Measurements from ENCODE around the gene PPFIBP2. TPM values are rescaled to one million over a fixed set of nuclear protein-coding genes. Genes with fewer than 3 reads are reported as not detected.
"Not testable (repeated sequence)": the region's sequence is repeated elsewhere in the genome, so short reads cannot be mapped to it uniquely, and the experiment has no call there.

The PPFIBP2 gene
- total RNA-seq, 4 donors from 2014 or later, result 7.5 to 12.5 (median 10.0) TPM

GRCh38 chr11:7512525-7513233 lies 1.1 kb upstream of the PPFIBP2 start:
- intact Hi-C loops (cut with DNase I), result no loop called here
- Histone ChIP-seq H3K9me3 (no peaks in the 10 kb centered on the region), H3K36me3 (no peaks in the 10 kb centered on the region), H3K27me3 (no peaks in the 10 kb centered on the region), H3K27ac (replicated peaks in 1 of 4) (peak overlapping the region; percentile 77 to 89 (median 86)), H3K4me1 (peaks cover 26 to 35% (median 31%) of the 10 kb centered on the region in 4 donors), H3K4me3 (peak overlapping the region; percentile 75 to 80 (median 76))
- DNase-seq (ENCODE audit: extremely low spot score), result peak; percentile 97
- TF ChIP-seq EP300 (IDR thresholded peaks at IDR 0.05) (no peak), POLR2AphosphoS5 (IDR thresholded peaks at IDR 0.05) (peak in 1 of 2 donors; percentile 36), POLR2A (IDR thresholded peaks at IDR 0.05; ENCODE audit: low read depth) (no peak)
- 36% methylated on average over 10 of the region's 18 CpGs for WGBS

- H3K9me3 ChIP-seq, result no peaks in the 10 kb centered on the region
- no peaks in the 10 kb centered on the region for H3K27me3 ChIP-seq
- peak overlapping the region; percentile 77 to 89 (median 86) for H3K27ac ChIP-seq (replicated peaks in 1 of 4)
- H3K4me3 ChIP-seq, result peak overlapping the region; percentile 75 to 80 (median 76)
- H3K4me1 ChIP-seq, result peaks cover 26 to 35% (median 31%) of the 10 kb centered on the region in 4 donors
- DNase-seq (ENCODE audit: extremely low spot score), result no peak
- H3K36me3 ChIP-seq, result no peaks in the 10 kb centered on the region
- 0% methylated on average over 8 of the region's 31 CpGs for WGBS
- intact Hi-C loops (cut with DNase I), result no loop called here
- no peak for TF ChIP-seq EP300 (IDR thresholded peaks at IDR 0.05)
- TF ChIP-seq, protein P1, sequence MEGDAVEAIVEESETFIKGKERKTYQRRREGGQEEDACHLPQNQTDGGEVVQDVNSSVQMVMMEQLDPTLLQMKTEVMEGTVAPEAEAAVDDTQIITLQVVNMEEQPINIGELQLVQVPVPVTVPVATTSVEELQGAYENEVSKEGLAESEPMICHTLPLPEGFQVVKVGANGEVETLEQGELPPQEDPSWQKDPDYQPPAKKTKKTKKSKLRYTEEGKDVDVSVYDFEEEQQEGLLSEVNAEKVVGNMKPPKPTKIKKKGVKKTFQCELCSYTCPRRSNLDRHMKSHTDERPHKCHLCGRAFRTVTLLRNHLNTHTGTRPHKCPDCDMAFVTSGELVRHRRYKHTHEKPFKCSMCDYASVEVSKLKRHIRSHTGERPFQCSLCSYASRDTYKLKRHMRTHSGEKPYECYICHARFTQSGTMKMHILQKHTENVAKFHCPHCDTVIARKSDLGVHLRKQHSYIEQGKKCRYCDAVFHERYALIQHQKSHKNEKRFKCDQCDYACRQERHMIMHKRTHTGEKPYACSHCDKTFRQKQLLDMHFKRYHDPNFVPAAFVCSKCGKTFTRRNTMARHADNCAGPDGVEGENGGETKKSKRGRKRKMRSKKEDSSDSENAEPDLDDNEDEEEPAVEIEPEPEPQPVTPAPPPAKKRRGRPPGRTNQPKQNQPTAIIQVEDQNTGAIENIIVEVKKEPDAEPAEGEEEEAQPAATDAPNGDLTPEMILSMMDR (IDR thresholded peaks at IDR 0.05), result no peak
- TF ChIP-seq POLR2A (IDR thresholded peaks at IDR 0.05; ENCODE audit: low read depth), result no peak
- no peak for TF ChIP-seq POLR2AphosphoS5 (IDR thresholded peaks at IDR 0.05)
These were observed 346 bp downstream of the PPFIBP2 start for GRCh38 chr11:7514099-7514591.

- TF ChIP-seq, protein P1 (IDR thresholded peaks at IDR 0.05), result no peak
- TF ChIP-seq POLR2AphosphoS5 (IDR thresholded peaks at IDR 0.05) (no peak), POLR2A (IDR thresholded peaks at IDR 0.05; ENCODE audit: low read depth) (no peak), EP300 (IDR thresholded peaks at IDR 0.05) (no peak)
- intact Hi-C loops (cut with DNase I), result no loop called here
- DNase-seq (ENCODE audit: extremely low spot score), result no peak
- Histone ChIP-seq H3K4me1 (peaks cover 26 to 35% (median 31%) of the 10 kb centered on the region in 4 donors), H3K27ac (replicated peaks in 1 of 4) (no peak overlapping the region), H3K27me3 (no peaks in the 10 kb centered on the region), H3K9me3 (no peaks in the 10 kb centered on the region), H3K4me3 (no peak overlapping the region), H3K36me3 (no peaks in the 10 kb centered on the region)
- 96% methylated on average over 1 of the region's 1 CpG for WGBS
These were observed 1.7 kb downstream of the PPFIBP2 start for GRCh38 chr11:7515447-7515886.

- Histone ChIP-seq H3K4me3 (no peak overlapping the region), H3K36me3 (no peaks in the 10 kb centered on the region), H3K27me3 (no peaks in the 10 kb centered on the region), H3K27ac (replicated peaks in 1 of 4) (no peak overlapping the region), H3K4me1 (peaks cover 22 to 34% (median 28%) of the 10 kb centered on the region in 4 donors), H3K9me3 (no peaks in the 10 kb centered on the region)
- TF ChIP-seq EP300 (IDR thresholded peaks at IDR 0.05) (no peak), POLR2AphosphoS5 (IDR thresholded peaks at IDR 0.05) (no peak), POLR2A (IDR thresholded peaks at IDR 0.05; ENCODE audit: low read depth) (no peak)
- TF ChIP-seq, protein P1 (IDR thresholded peaks at IDR 0.05), result no peak
- WGBS, result 93% methylated on average over 12 of the region's 12 CpGs
- no peak for DNase-seq (ENCODE audit: extremely low spot score)
- intact Hi-C loops (cut with DNase I), result no loop called here
These were observed 2.7 kb downstream of the PPFIBP2 start for GRCh38 chr11:7516475-7516874.

- H3K27me3 ChIP-seq; intact Hi-C loops (cut with DNase I); DNase-seq (ENCODE audit: extremely low spot score); H3K27ac ChIP-seq (replicated peaks in 1 of 4); H3K36me3 ChIP-seq; H3K4me3 ChIP-seq; H3K9me3 ChIP-seq: not testable (repeated sequence)
- peaks cover 10 to 28% (median 22%) of the 10 kb centered on the region in 4 donors for H3K4me1 ChIP-seq
- WGBS, result 97% methylated on average over 13 of the region's 13 CpGs
These were observed 3.9 kb downstream of the PPFIBP2 start for GRCh38 chr11:7517743-7518142.

Data from esophagus muscularis mucosa (tissue), 4 donors.